Smooth muscle cell (in vitro differentiated cells): Measurements from ENCODE around the gene ACER2. TPM values are rescaled to one million over a fixed set of nuclear protein-coding genes. Genes with fewer than 3 reads are reported as not detected.

Experiments used
- DNase-seq: peaks from one replicate; lab custom pipeline; 2025; ENCODE audit not compliant: unreplicated experiment; lab: John Stamatoyannopoulos, UW
- H2AFZ ChIP-seq: fragments of 200-600 bp; sonication (generic); 2 replicates; pipeline ENCODE4 v1.6.0; 2016; ENCODE audit warnings: antibody characterized with exemption, low read depth, mild to moderate bottlenecking
- H3F3A ChIP-seq: fragments of 200-600 bp; sonication (generic); 2 replicates; pipeline ENCODE4 v1.6.0; 2017; ENCODE audit warnings: antibody characterized with exemption, low read depth
- H3K27ac ChIP-seq: fragments of 200-600 bp; sonication (generic); 2 replicates; pipeline ENCODE4 v1.5.1; 2016; ENCODE audit warnings: low read depth, mild to moderate bottlenecking
- H3K27me3 ChIP-seq: fragments of 200-600 bp; sonication (generic); 2 replicates; pipeline ENCODE4 v1.6.1; 2016; ENCODE audit warnings: low read depth, mild to moderate bottlenecking
- H3K36me3 ChIP-seq: fragments of 200-600 bp; sonication (generic); 2 replicates; pipeline ENCODE4 v1.5.1; 2016; ENCODE audit warnings: low read depth
- H3K4me1 ChIP-seq: fragments of 200-600 bp; sonication (generic); 2 replicates; pipeline ENCODE4 v1.5.1; 2016; ENCODE audit warnings: low read depth
- H3K4me2 ChIP-seq: fragments of 200-600 bp; sonication (generic); 2 replicates; pipeline ENCODE4 v1.6.0; 2016; ENCODE audit warnings: mild to moderate bottlenecking
- H3K4me3 ChIP-seq: fragments of 200-600 bp; sonication (generic); 2 replicates; pipeline ENCODE4 v1.5.1; 2016; ENCODE audit warnings: mild to moderate bottlenecking
- H3K79me2 ChIP-seq: fragments of 200-600 bp; sonication (generic); 2 replicates; pipeline ENCODE4 v1.6.0; 2016; ENCODE audit warnings: low read depth, mild to moderate bottlenecking
- H3K9ac ChIP-seq: fragments of 200-600 bp; sonication (generic); 2 replicates; pipeline ENCODE4 v1.6.0; 2016; ENCODE audit warnings: low read depth
- H3K9me3 ChIP-seq: fragments of 200-600 bp; sonication (generic); replicated peaks from 2 replicates; pipeline ENCODE4 v1.5.1; 2016; ENCODE audit warnings: low read depth
- H4K20me1 ChIP-seq: fragments of 200-600 bp; sonication (generic); 2 replicates; pipeline ENCODE4 v1.6.0; 2016; ENCODE audit warnings: low read depth
- WGBS: methylation state at CpG from one replicate; pipeline ENCODE4 v1.1.7; 2016; ENCODE audit warnings: low lambda C conversion rate; 5-methylcytosine and 5-hydroxymethylcytosine counted together
- polyA plus RNA-seq: library from polyadenylated mRNA; unstranded; fragments of >200 nt; fragmentation: Nextera tagmentation; extraction: Ambion mirVana; gene quantifications from 2 replicates; pipeline ENCODE4 v1.2.1, GENCODE V29; 2016
- total RNA-seq: library from RNA; depleted of rRNA; stranded (reverse); fragments of >200 nt; gene quantifications from 2 replicates; pipeline ENCODE4 v1.2.3, GENCODE V29; 2014
- TF ChIP-seq, protein P1 (sequence below): fragments of 200-600 bp; sonication (generic); IDR thresholded peaks from 2 replicates; pipeline ENCODE4 v1.5.1; 2017; ENCODE audit warnings: borderline replicate concordance, mild to moderate bottlenecking, antibody characterized with exemption; ENCODE audit not compliant: insufficient read depth, poor library complexity, severe bottlenecking

The ACER2 gene
- total and polyA plus RNA-seq, 2 experiments from 2014 or later = 0.49 to 4.2 TPM

DNA sequence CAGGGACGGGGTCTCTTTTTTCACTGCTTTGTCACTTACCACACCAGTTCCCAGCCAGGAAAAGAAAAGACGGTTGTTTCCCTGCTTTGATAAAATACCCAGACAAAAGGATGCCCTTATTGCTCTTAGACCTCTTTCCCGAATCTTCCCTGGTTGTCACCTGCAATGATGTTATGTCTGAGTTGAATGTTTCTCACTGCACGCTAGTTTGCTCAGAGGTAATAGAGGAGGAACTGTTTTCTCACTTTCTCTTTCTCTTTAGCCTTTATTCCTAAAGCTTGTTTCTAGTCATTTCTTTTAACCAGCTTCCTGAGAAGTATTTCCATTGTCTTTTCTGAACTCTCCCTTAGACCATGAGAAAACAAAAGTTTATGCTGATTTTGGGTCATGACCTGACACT is 32.9 kb downstream of the ACER2 start:
- H3K27me3 ChIP-seq = no peaks in the 10 kb centered on the region
- 94% methylated on average over 4 of the region's 4 CpGs for WGBS
- no peak overlapping the region for H3K9ac ChIP-seq
- H3K4me3 ChIP-seq = no peak overlapping the region
- no peaks in the 10 kb centered on the region for H3K79me2 ChIP-seq
- no peaks in the 10 kb centered on the region for H3K36me3 ChIP-seq
- no peaks in the 10 kb centered on the region for H3K9me3 ChIP-seq
- H3K4me1 ChIP-seq = peaks cover 12% of the 10 kb centered on the region
- H3K4me2 ChIP-seq = no peak overlapping the region
- TF ChIP-seq, protein P1, sequence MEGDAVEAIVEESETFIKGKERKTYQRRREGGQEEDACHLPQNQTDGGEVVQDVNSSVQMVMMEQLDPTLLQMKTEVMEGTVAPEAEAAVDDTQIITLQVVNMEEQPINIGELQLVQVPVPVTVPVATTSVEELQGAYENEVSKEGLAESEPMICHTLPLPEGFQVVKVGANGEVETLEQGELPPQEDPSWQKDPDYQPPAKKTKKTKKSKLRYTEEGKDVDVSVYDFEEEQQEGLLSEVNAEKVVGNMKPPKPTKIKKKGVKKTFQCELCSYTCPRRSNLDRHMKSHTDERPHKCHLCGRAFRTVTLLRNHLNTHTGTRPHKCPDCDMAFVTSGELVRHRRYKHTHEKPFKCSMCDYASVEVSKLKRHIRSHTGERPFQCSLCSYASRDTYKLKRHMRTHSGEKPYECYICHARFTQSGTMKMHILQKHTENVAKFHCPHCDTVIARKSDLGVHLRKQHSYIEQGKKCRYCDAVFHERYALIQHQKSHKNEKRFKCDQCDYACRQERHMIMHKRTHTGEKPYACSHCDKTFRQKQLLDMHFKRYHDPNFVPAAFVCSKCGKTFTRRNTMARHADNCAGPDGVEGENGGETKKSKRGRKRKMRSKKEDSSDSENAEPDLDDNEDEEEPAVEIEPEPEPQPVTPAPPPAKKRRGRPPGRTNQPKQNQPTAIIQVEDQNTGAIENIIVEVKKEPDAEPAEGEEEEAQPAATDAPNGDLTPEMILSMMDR = no peak
- H3K27ac ChIP-seq = no peak overlapping the region
- no peak for DNase-seq
- H3F3A ChIP-seq = no peaks in the 10 kb centered on the region
- no peak overlapping the region for H2AFZ ChIP-seq
- no peaks in the 10 kb centered on the region for H4K20me1 ChIP-seq

DNA sequence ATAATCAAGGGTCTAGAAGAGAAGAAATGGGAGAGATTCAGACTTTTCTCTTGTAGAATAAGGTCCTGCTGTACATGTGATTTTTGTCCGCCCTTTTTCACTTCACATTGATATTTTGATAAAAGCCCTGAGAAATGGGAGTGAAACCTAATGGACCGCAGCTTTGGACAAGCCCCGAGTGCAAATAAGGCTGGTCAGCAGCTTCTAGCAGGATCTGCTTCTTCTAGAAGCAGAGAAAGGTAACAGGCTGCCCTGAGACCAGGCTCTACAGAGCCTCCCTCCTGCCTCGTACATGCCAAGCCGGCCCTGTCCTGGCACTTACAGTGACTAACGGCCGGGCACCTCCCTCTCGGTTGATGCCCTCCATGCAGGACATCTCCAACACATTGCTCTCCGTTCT is 33.4 kb downstream of the ACER2 start:
- Histone ChIP-seq H2AFZ (no peak overlapping the region), H3K36me3 (no peaks in the 10 kb centered on the region), H3F3A (no peaks in the 10 kb centered on the region), H3K9me3 (no peaks in the 10 kb centered on the region), H3K9ac (no peak overlapping the region), H3K79me2 (no peaks in the 10 kb centered on the region), H3K27me3 (no peaks in the 10 kb centered on the region), H3K4me2 (no peak overlapping the region), H3K4me3 (no peak overlapping the region), H4K20me1 (no peaks in the 10 kb centered on the region), H3K4me1 (peaks cover 12% of the 10 kb centered on the region), H3K27ac (no peak overlapping the region)
- no peak for DNase-seq
- WGBS = 96% methylated on average over 9 of the region's 9 CpGs
- TF ChIP-seq, protein P1 = no peak

GRCh38 chr9:19445452-19445851 is 36.6 kb downstream of the ACER2 start:
- H3K9me3 ChIP-seq = no peaks in the 10 kb centered on the region
- 34% methylated on average over 2 of the region's 2 CpGs for WGBS
- no peak for DNase-seq
- peak overlapping the region; percentile 45 for H3K4me2 ChIP-seq
- H3K36me3 ChIP-seq = no peaks in the 10 kb centered on the region
- TF ChIP-seq, protein P1 = no peak
- no peak overlapping the region for H2AFZ ChIP-seq
- no peaks in the 10 kb centered on the region for H3F3A ChIP-seq
- H3K4me1 ChIP-seq = peaks cover 12% of the 10 kb centered on the region
- no peak overlapping the region for H3K4me3 ChIP-seq
- H3K27ac ChIP-seq = no peak overlapping the region
- no peaks in the 10 kb centered on the region for H4K20me1 ChIP-seq
- H3K27me3 ChIP-seq = no peaks in the 10 kb centered on the region
- H3K79me2 ChIP-seq = no peaks in the 10 kb centered on the region
- H3K9ac ChIP-seq = no peak overlapping the region

DNA sequence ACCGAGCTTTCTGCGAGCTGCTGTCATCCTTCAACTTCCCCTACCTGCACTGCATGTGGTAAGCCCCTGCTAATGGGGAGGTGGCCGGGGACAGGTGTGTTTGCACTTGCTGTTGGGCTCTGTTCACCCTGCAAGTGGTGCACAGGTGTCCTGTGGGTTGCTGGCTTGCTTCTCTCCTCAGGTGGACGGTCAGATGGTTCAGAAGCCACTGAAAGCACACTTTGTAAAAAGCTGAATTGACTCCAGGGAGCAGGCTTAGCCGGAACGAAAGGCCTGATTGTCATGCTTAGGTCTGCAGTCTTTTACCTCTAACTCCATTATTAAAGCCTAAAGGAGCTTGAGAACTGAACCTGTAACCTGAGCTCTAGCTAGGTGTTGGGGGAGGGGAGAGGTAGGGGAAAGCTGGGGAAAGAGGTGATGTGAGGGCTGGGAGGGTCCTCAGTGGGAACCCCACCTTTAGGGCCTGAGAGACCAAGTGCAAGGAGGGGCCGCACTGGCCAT is 37.6 kb downstream of the ACER2 start:
- Histone ChIP-seq H3K9me3 (no peaks in the 10 kb centered on the region), H4K20me1 (no peaks in the 10 kb centered on the region), H3K4me3 (no peak overlapping the region), H3K27me3 (no peaks in the 10 kb centered on the region), H3F3A (no peaks in the 10 kb centered on the region), H3K79me2 (no peaks in the 10 kb centered on the region), H3K4me1 (peaks cover 12% of the 10 kb centered on the region), H3K9ac (no peak overlapping the region), H2AFZ (no peak overlapping the region), H3K4me2 (no peak overlapping the region), H3K27ac (no peak overlapping the region), H3K36me3 (no peaks in the 10 kb centered on the region)
- WGBS = 79% methylated on average over 7 of the region's 7 CpGs
- TF ChIP-seq, protein P1 = no peak
- no peak for DNase-seq
